HepG2 (cell line): ENCODE measurements around the gene ACKR4. TPM values are rescaled to one million over a fixed set of nuclear protein-coding genes. Genes with fewer than 3 reads are reported as not detected.

Experiments
- ATAC-seq: fragments of 200-7000 bp; cut with Tn5 transposase; 3 replicates; pipeline ENCODE4 v1.9.1; 2020; ENCODE audit warnings: mild to moderate bottlenecking, moderate library complexity
- BruUV-seq: library from RNA; stranded (reverse); fragments of 400-500 nt; replicated peaks from 2 replicates; lab custom pipeline; 2021; lab: Mats Ljungman, UMichigan
- CTCF ChIA-PET: fragments of 300-600 bp; formaldehyde crosslinking; extraction: SDS; loops from one replicate; lab custom pipeline; 2021; ENCODE audit warnings: low total read pairs, inconsistent platforms, low intra/inter-chr PET ratio; lab: Yijun Ruan, JAX
- POLR2A ChIA-PET: fragments of 350-600 bp; sonication (Branson Sonifier 250); formaldehyde crosslinking; loops from one replicate; lab custom pipeline; 2020; ENCODE audit warnings: antibody characterized with exemption, inconsistent platforms; lab: Yijun Ruan, JAX
- DNase-seq: peaks from one replicate; pipeline ENCODE4 v3.0.0-alpha.2; 2015; ENCODE audit warnings: low spot score
- FAIRE-seq: peaks from 3 replicates; lab custom pipeline; 2011; peaks lifted over from hg19 to GRCh38; lab: Jason Lieb, UNC
- H2AFZ ChIP-seq: one replicate; pipeline ENCODE4 v1.6.1; 2011; ENCODE audit warnings: low read length, inconsistent platforms
- H3K27ac ChIP-seq: fragments of 300-600 bp; 3 replicates; pipeline ENCODE4 v1.8.0; 2011; ENCODE audit warnings: mixed run types, mild to moderate bottlenecking, mixed read lengths, low read length, inconsistent platforms; ENCODE audit not compliant: insufficient read depth; ENCODE audit errors: extremely low read length
- H3K27me3 ChIP-seq, 2 experiments: fragments of 200-600 bp in 1 of 2; 2 replicates in 1 of 2; 3 replicates in 1 of 2; pipeline versions ENCODE4 v1.6.0 to v1.8.0; 2011; ENCODE audit warnings: low read length in 2 of 2, mild to moderate bottlenecking in 2 of 2, moderate library complexity in 2 of 2, inconsistent platforms in 1 of 2; ENCODE audit not compliant: insufficient read depth in 2 of 2, control insufficient read depth in 1 of 2
- H3K36me3 ChIP-seq, 2 experiments: fragments of 200-600 bp in 1 of 2; replicated peaks in 1 of 2; 2 replicates in 1 of 2; 3 replicates in 1 of 2; pipeline versions ENCODE4 v1.5.1 to v1.8.0; 2011; ENCODE audit warnings: low read length in 2 of 2, inconsistent platforms in 1 of 2; ENCODE audit not compliant: insufficient read depth in 2 of 2, control insufficient read depth in 1 of 2
- H3K4me1 ChIP-seq: 2 replicates; pipeline ENCODE4 v1.5.1; 2012; ENCODE audit warnings: low read length, inconsistent platforms; ENCODE audit not compliant: insufficient read depth
- H3K4me2 ChIP-seq: 2 replicates; pipeline ENCODE4 v1.6.0; 2011; ENCODE audit warnings: low read depth, low read length, inconsistent platforms
- H3K4me3 ChIP-seq, 3 experiments: fragments of 200-600 bp in 1 of 3; sonication (generic), shearing (Covaris generic) in 1 of 3; replicated peaks in 1 of 3; 2 replicates each; pipeline ENCODE4 v1.5.1; 2011 to 2016; ENCODE audit warnings: low read length in 3 of 3, inconsistent platforms in 2 of 3, low read depth in 2 of 3, mild to moderate bottlenecking in 2 of 3, control low read depth in 1 of 3, mixed read lengths in 1 of 3; ENCODE audit not compliant: insufficient read depth in 1 of 3
- H3K79me2 ChIP-seq: one replicate; pipeline ENCODE4 v1.6.1; 2011; ENCODE audit warnings: low read length, inconsistent platforms; ENCODE audit not compliant: insufficient read depth
- H3K9ac ChIP-seq: 2 replicates; pipeline ENCODE4 v1.6.0; 2011; ENCODE audit warnings: mild to moderate bottlenecking, low read depth, low read length, inconsistent platforms; ENCODE audit not compliant: insufficient read depth
- H3K9me3 ChIP-seq: 2 replicates; pipeline ENCODE4 v1.5.1; 2012; ENCODE audit warnings: mild to moderate bottlenecking, low read length
- H4K20me1 ChIP-seq: 2 replicates; pipeline ENCODE4 v1.6.0; 2011; ENCODE audit warnings: inconsistent platforms, mild to moderate bottlenecking, low read length, moderate library complexity; ENCODE audit not compliant: insufficient read depth
- GABPA ChIP-seq, 2 experiments: IDR thresholded peaks; 2 replicates each; pipeline ENCODE4 v1.6.1; 2011 to 2016; ENCODE audit warnings: low read depth in 2 of 2, low read length in 1 of 2, missing biosample characterization in 1 of 2, missing genetic modification characterization in 1 of 2
- JUND ChIP-seq: sonication (generic); formaldehyde crosslinking; IDR thresholded peaks from 2 replicates; pipeline ENCODE4 v1.8.0; 2022; ENCODE audit warnings: mild to moderate bottlenecking, missing genetic modification reagents
- KDM5A ChIP-seq: fragments of 200-600 bp; sonication (generic); IDR thresholded peaks from 2 replicates; pipeline ENCODE4 v1.7.0; 2018; ENCODE audit warnings: antibody characterized with exemption, mild to moderate bottlenecking, low read length, borderline replicate concordance
- MAFF ChIP-seq: IDR thresholded peaks from 2 replicates; pipeline ENCODE4 v1.6.1; 2011; ENCODE audit warnings: low read depth, low read length, improper control_type of control experiment
- SYNCRIP ChIP-seq: fragments of 200-400 bp; formaldehyde crosslinking; IDR thresholded peaks from 2 replicates; pipeline ENCODE4 v1.6.1; 2018; ENCODE audit warnings: mild to moderate bottlenecking, low read depth, low read length; ENCODE audit not compliant: insufficient read depth
- ZNF430 ChIP-seq: sonication (generic); formaldehyde crosslinking; IDR thresholded peaks from 2 replicates; pipeline ENCODE4 v1.9.0; 2021; ENCODE audit warnings: mild to moderate bottlenecking, missing genetic modification reagents
- in situ Hi-C: cut with HindIII; loops from 2 replicates; pipeline ENCODE4 v1.10.0; 2017; ENCODE audit warnings: low pct_unique_long_range_greater_than_20kb; ENCODE audit not compliant: extremely low pct_ligation_motif_present
- intact Hi-C: fragments of 100-400 bp; cut with micrococcal nuclease; formaldehyde crosslinking; loops from one replicate; pipeline ENCODE4 v1.10.0; 2022; ENCODE audit not compliant: unreplicated experiment
- polyA plus RNA-seq, 8 experiments: library from polyadenylated mRNA; depleted of rRNA in 3 of 8; stranded (reverse) in 7 of 8; unstranded in 1 of 8; fragments of >200 nt; fragmentation: Illumina TruSeq in 4 of 8; extraction: Trizol in 4 of 8; gene quantifications; 2 replicates each; pipeline versions ENCODE4 v1.2.1 to v1.2.3, GENCODE V29; 2011 to 2016; ENCODE audit warnings: low read depth in 4 of 8, missing spikeins in 1 of 8, mixed read lengths in 1 of 8; ENCODE audit not compliant: insufficient read depth in 1 of 8
- total RNA-seq, 5 experiments: library from RNA; depleted of rRNA; stranded (reverse); fragments of >200 nt; fragmentation: Illumina TruSeq; extraction: Trizol; gene quantifications; 2 replicates each; pipeline ENCODE4 v1.2.3, GENCODE V29; 2016; ENCODE audit warnings: low read depth in 1 of 5
- TF ChIP-seq, protein P1 (sequence below): IDR thresholded peaks from 2 replicates; pipeline ENCODE4 v1.6.1; 2016; ENCODE audit warnings: missing biosample characterization, missing genetic modification reagents, low read depth
- TF ChIP-seq, protein P2 (sequence below): sonication (generic); formaldehyde crosslinking; IDR thresholded peaks from 2 replicates; pipeline ENCODE4 v1.9.0; 2021; ENCODE audit warnings: mild to moderate bottlenecking, missing genetic modification reagents

Gene ACKR4
- total and polyA plus RNA-seq, 2 of the 13 experiments (the other 11 are each of a cell fraction or from before 2014, with no cell fraction given), result 0.16 TPM; not detected in 1

DNA sequence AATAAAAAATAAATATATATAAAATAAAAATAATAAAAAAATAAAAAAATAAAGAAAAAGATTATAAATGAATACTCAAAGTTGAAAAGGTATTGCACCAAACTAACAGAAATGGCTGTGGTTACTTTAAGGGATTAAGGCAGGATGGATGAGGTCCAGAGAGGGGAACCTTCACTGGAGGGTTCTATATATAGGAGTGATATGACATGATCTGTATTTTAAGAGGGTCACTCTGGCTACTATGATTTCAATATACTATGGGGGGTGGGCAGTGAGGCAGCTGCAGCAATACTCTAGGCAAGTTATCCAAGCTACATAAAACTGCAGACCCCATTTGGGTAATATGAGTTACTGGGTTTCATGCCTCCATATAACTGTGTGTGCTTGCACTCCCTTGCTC is 38.0 kb downstream of the ACKR4 start:
- BruUV-seq, result no TSS peak
- H3K9ac ChIP-seq, result no peak overlapping the region

More for the DNA sequence above, 38.0 kb downstream of the ACKR4 start:
- POLR2A ChIA-PET, result no interaction called here
- Histone ChIP-seq H3K27me3 (no peaks in the 10 kb centered on the region), H2AFZ (no peak overlapping the region), H3K36me3 (peaks cover 3 to 9% of the 10 kb centered on the region in 2 experiments; a peak in 2 of 5 replicates)
- DNase-seq (no peak), FAIRE-seq (no peak)
- intact Hi-C loops, result no loop called here
- TF ChIP-seq, protein P1, sequence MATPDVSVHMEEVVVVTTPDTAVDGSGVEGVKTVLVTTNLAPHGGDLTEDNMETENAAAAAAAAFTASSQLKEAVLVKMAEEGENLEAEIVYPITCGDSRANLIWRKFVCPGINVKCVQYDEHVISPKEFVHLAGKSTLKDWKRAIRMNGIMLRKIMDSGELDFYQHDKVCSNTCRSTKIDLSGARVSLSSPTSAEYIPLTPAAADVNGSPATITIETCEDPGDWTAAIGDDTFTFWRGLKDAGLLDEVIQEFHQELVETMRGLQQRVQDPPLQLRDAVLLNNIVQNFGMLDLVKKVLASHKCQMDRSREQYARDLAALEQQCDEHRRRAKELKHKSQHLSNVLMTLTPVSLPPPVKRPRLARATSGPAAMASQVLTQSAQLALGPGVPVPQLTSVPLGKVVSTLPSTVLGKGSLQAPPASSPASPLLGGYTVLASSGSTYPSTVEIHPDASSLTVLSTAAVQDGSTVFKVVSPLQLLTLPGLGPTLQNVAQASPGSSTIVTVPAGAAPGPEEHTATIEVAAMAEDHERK (CRISPR knock-in tag), result no peak
- TF ChIP-seq JUND (CRISPR knock-in tag) (no peak), KDM5A (no peak), ZNF430 (CRISPR knock-in tag) (no peak), MAFF (no peak), GABPA (IDR thresholded peaks at IDR 0.05; ENCODE audit: low read depth, low read length) (no peak), GABPA (CRISPR knock-in tag; IDR thresholded peaks at IDR 0.05; ENCODE audit: low read depth) (no peak), SYNCRIP (no peak)
- TF ChIP-seq, protein P2, sequence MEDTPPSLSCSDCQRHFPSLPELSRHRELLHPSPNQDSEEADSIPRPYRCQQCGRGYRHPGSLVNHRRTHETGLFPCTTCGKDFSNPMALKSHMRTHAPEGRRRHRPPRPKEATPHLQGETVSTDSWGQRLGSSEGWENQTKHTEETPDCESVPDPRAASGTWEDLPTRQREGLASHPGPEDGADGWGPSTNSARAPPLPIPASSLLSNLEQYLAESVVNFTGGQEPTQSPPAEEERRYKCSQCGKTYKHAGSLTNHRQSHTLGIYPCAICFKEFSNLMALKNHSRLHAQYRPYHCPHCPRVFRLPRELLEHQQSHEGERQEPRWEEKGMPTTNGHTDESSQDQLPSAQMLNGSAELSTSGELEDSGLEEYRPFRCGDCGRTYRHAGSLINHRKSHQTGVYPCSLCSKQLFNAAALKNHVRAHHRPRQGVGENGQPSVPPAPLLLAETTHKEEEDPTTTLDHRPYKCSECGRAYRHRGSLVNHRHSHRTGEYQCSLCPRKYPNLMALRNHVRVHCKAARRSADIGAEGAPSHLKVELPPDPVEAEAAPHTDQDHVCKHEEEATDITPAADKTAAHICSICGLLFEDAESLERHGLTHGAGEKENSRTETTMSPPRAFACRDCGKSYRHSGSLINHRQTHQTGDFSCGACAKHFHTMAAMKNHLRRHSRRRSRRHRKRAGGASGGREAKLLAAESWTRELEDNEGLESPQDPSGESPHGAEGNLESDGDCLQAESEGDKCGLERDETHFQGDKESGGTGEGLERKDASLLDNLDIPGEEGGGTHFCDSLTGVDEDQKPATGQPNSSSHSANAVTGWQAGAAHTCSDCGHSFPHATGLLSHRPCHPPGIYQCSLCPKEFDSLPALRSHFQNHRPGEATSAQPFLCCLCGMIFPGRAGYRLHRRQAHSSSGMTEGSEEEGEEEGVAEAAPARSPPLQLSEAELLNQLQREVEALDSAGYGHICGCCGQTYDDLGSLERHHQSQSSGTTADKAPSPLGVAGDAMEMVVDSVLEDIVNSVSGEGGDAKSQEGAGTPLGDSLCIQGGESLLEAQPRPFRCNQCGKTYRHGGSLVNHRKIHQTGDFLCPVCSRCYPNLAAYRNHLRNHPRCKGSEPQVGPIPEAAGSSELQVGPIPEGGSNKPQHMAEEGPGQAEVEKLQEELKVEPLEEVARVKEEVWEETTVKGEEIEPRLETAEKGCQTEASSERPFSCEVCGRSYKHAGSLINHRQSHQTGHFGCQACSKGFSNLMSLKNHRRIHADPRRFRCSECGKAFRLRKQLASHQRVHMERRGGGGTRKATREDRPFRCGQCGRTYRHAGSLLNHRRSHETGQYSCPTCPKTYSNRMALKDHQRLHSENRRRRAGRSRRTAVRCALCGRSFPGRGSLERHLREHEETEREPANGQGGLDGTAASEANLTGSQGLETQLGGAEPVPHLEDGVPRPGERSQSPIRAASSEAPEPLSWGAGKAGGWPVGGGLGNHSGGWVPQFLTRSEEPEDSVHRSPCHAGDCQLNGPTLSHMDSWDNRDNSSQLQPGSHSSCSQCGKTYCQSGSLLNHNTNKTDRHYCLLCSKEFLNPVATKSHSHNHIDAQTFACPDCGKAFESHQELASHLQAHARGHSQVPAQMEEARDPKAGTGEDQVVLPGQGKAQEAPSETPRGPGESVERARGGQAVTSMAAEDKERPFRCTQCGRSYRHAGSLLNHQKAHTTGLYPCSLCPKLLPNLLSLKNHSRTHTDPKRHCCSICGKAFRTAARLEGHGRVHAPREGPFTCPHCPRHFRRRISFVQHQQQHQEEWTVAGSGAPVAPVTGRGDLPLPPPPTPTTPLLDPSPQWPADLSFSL (CRISPR knock-in tag), result no peak
- TF ChIP-seq, all 625 proteins: peak for 0
- CTCF ChIA-PET, result no interaction called here
- Histone ChIP-seq H3K9me3 (no peaks in the 10 kb centered on the region), H3K4me2 (no peak overlapping the region), H3K79me2 (no peaks in the 10 kb centered on the region), H3K27ac (no peak overlapping the region), H4K20me1 (no peaks in the 10 kb centered on the region), H3K4me1 (no peaks in the 10 kb centered on the region), H3K4me3 (no peak overlapping the region)
- in situ Hi-C loops, result loop anchor here (5.0 kb wide), 1 partner anchor 98 kb away; no protein-coding TSS in a partner anchor
- ATAC-seq, result no peak
